HG03060 (cell line): ENCODE results near the gene BTN2A1.

Experiments used
- ATAC-seq: cut with Tn5 transposase; IDR thresholded peaks from one replicate; pipeline ENCODE4 v1.9.1; 2021; ENCODE audit warnings: low read depth, moderate number of reproducible peaks; ENCODE audit not compliant: unreplicated experiment

Gene BTN2A1

GRCh38 chr6:26464014-26464413 lies 6.3 kb downstream of the BTN2A1 start:
- no peak for ATAC-seq

GRCh38 chr6:26464416-26465131 lies 6.8 kb downstream of the BTN2A1 start:
- ATAC-seq, result no peak

GRCh38 chr6:26465776-26466175 lies 8.0 kb downstream of the BTN2A1 start:
- no peak for ATAC-seq

- no peak for ATAC-seq
Observed at GRCh38 chr6:26468829-26469228, 11.1 kb downstream of the BTN2A1 start.

- no peak for ATAC-seq
Observed at GRCh38 chr6:26470643-26471042, 12.9 kb downstream of the BTN2A1 start.

- ATAC-seq, result no peak
Observed at GRCh38 chr6:26471970-26472369, 14.2 kb downstream of the BTN2A1 start.

- no peak for ATAC-seq
Observed at GRCh38 chr6:26472549-26473290, 15.0 kb downstream of the BTN2A1 start.

- ATAC-seq, result no peak
Observed at GRCh38 chr6:26473429-26473757, 15.6 kb downstream of the BTN2A1 start.

- ATAC-seq, result peak; percentile 89
Observed at GRCh38 chr6:26473758-26474438, 16.1 kb downstream of the BTN2A1 start.

- ATAC-seq, result no peak
Observed at GRCh38 chr6:26474439-26474881, 16.7 kb downstream of the BTN2A1 start.

- no peak for ATAC-seq
Observed at GRCh38 chr6:26475823-26476729, 18.3 kb downstream of the BTN2A1 start.

GRCh38 chr6:26476896-26477295 lies 19.1 kb downstream of the BTN2A1 start:
- no peak for ATAC-seq

- ATAC-seq, result no peak
Observed at GRCh38 chr6:26477426-26477825, 19.7 kb downstream of the BTN2A1 start.

GRCh38 chr6:26478100-26478984 lies 20.6 kb downstream of the BTN2A1 start:
- no peak for ATAC-seq

GRCh38 chr6:26478985-26479278 lies 21.2 kb downstream of the BTN2A1 start:
- no peak for ATAC-seq

GRCh38 chr6:26482338-26482737 lies 24.6 kb downstream of the BTN2A1 start:
- no peak for ATAC-seq

GRCh38 chr6:26483727-26484126 lies 26.0 kb downstream of the BTN2A1 start:
- ATAC-seq, result no peak

- ATAC-seq, result no peak
Observed at GRCh38 chr6:26484161-26484560, 26.4 kb downstream of the BTN2A1 start.

- no peak for ATAC-seq
Observed at GRCh38 chr6:26485112-26485780, 27.5 kb downstream of the BTN2A1 start.
